ENCODE measurements around the gene BICRAL.
"Not testable (repeated sequence)": the region's sequence is repeated elsewhere in the genome, so short reads cannot be mapped to it uniquely, and the experiment has no call there.

BICRAL gene

DNA sequence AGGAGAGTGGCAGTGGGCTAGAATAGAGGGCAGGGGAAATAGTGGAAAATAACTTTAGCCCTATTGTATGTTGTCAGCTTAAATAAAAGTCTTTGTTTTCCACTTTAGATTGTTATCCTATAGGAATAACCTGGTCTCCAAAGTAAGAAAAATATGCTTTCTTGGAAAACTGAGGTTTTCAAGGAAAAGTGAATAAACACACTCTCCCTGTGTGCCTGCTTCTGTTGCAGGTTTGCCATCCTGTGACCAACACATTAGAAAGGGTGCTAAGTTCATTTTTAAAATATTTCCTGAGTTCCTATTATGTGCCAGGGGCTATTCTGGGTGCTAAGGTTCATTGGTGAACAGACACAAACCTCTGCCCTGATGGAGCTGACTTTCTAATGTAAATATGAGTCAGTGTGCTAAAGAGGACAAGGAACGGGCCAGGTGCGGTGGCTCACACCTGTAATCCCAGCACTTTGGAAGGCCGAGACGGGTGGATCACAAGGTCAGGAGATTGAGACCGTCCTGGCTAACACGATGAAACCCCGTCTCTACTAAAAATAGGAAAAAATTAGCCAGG, 23.5 kb downstream of the BICRAL start:
- no peak for DNase-seq

DNA sequence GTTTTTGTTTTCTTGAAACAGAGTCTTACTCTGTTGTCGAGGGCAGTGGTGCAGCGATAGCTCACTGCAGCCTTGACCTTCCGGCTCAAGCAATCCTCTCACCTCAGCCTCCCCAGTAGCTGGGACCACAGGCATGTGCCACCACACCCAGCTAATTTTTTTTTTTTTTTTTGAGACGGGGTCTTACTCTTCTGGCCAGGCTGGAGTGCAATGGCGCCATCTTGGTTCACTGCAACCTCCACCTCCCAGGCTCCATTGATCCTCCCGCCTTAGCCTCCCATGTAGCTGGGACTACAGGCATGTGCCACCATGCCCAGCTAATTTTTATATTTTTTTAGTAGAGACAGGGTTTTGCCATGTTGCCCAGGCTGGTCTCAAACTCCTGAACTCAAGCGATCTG, 24.5 kb downstream of the BICRAL start:
- DNase-seq: not testable (repeated sequence)

DNA sequence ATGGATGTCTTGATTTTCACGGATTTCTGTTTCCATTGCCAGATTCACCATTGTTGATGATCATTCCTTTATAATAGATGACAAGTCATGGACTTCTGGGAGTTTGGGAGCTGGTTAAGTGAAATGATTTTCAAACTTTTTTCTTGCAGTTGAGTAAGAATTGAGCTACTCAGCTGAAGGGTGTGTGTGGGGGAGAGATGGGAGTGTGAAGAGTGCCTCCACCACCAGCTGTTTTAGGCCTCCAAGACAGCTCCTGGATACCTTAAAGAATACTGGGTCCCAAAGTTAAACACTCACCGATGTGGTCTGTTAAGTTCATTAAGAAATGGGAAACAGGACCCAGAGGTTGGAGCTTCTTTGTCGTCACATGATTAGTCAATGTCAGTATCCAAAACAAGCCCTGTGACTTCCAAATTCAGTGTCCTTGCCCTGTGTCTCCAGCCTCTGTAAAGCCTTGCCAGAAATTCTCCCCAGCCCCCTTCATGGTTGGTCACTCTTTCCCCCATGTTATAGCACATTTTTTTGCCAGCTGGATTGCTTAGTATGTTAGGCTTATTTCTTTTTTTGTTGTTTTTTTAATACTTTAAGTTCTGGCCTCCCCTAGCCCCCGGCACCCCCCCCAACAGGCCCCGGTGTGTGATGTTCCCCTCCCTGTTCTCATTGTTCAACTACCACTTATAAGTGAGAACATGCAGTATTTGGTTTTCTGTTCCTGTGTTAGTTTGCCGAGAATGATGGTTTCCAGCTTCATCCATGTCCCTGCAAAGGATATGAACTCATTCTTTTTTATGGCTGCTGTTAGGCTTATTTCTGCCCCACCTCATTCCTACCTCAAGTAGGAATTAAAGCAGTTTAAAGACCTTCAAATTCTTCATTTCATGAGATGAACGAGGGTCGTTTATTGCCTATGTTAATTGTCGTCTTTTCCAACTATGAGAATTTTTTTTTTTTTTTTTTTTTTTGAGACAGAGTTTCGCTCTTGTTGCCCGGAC, 26.9 kb downstream of the BICRAL start:
- DNase-seq: no peak

DNA sequence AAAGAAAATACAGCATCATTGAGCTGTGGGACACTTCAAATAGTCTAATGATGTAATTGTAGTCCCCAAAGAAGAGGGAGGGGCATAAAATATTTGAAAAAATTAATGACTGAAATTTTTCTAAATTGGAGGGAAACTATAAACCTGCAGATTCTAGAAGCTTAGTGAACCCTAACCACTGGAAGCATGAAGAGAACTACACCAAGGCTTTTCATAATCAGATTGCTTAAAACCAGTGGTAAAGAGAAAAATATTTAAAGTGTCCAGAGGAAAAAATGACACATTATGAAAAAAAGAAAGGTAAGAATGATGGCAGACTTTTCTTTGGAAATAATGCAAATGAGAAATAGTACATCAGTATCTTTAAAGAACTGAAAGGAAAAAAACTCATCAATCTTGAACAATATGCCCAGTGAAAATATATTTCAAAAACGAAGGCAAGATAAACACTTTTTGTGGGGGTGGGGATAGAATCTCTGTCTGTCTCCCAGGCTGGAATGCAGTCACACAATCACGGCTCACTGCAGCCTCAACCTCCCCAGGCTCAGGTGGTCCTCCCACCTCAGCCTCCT, 31.3 kb downstream of the BICRAL start:
- no peak for DNase-seq

DNA sequence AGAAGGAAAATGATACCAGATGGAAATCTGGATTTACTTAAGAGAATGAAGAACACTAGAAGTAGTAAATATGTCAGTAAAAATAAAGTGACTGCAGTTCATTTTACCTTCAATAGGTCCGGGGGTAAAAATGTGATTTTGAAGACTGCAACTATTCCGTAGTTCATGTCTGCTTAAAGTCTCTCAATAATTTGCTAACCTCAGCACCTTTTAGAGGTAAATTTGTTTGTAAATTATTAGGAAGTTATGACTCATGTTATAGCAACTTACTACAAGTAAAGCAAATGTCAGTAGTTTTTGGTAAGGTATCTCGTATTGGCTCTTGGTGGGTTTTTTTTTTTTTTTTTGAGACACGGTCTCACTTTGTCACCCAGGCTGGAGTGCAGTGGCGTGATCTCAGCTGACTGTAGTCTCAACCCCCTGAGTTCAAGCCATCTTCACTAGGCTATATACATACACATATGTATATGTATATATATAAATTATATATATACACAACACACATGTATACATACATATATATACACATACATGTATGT, 32.1 kb downstream of the BICRAL start:
- no peak for DNase-seq

DNA sequence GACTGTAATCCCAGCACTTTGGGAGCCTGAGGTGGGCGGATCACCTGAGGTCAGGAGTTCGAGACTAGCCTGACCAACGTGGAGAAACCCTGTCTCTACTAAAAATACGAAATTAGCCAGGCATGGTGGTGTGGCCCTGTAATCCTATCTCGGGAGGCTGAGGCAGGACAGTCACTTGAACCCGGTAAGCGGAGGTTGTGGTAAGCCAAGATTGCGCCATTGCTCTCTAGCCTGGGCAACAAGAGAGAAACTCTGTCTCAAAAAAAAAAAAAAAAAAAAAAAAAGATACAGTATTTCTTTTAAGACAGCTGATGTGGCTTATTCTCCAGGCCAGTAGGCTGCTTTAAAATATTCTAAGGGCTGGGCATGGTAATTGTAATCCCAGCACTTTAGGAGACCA, 33.9 kb downstream of the BICRAL start:
- peak; percentile 5 for DNase-seq

DNA sequence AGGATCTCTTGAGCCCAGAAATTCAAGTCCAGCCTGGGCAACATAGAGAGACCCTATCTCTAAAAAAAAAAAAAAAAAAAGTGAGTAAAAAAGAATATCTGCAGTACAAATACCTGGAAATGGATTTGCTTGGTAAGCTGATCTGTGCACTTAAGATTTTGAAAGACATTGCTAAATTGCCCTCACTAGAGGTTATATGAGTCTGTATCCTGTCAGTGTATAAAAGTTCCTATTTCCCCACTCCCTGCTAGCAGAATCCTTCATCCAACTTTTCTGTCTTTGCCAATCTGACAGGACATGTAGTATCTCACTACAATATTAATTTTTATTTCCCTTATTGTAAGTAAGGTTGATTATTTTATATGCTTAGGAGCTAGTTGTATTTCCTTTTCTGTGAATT, 36.1 kb downstream of the BICRAL start:
- DNase-seq: peak; percentile 33

DNA sequence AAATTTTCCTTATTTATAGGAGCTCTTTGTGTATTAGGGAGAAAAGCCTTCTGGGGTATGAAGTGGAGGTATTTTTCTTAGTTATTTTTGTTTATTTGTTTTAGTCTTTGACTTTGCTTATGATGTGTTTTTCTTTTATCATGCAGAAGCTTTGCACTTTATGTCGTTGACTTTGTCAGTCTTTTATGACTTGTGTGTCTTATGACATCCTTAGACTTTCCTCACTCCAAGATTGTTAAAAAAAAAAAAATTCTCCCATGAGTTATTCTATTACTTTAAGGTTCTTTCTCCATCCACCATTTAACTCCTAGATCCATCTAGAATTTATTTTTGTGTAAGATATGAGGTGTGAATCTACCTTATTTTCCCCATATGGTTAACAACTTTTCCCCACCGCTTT, 36.6 kb downstream of the BICRAL start:
- no peak for DNase-seq

DNA sequence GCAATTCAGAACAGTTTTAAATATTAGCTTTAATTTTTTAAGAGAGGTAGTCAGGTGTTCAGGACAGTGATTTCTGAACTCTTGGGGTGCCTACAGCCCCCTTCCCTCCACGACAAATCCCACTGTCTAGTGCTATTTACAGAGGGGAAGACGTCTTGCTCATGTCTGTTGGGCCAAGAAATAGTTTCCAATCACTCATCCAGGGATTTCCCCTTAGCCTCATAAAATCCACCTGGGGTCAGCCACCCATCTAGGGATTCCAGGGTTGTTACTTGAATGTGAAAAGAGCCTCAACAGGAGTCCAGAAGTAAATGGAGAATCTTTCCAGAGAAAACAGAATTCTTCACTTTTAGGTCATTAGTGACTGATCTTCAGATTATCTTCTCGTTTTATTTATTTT, 37.0 kb downstream of the BICRAL start:
- DNase-seq: no peak

DNA sequence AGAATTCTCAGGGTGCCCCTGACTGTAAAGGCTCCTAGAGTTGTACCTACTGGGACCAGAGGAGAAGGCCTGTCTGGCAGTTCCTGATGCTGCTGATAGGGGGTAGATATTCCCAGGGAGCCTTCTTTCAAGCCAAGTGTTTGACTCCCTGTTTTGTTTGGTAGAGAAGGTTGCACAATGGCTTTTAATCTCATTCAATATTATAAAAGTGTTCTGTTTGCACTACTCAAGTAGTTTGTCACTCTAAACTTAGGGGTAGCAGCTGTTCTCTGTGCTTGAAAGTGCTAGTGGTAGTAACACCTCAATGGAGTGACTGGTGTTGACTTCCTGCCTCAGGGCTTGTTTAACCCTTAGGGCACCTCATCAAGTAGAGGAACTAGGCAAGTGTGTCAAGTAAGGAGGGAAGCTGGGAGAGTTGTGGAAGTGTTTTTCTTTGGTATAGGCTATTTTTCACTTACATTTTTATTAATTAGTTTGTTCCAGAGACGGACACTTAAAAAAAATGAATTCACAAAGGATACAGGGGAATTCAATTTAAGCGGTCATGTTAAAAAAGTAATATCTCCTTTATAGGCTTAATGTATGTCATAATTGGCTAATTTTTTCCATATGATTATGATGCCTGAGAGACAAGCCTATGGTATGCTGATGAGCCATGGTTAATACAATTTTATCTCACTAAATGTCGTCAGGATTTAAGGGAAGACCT, 38.1 kb downstream of the BICRAL start:
- DNase-seq: no peak

DNA sequence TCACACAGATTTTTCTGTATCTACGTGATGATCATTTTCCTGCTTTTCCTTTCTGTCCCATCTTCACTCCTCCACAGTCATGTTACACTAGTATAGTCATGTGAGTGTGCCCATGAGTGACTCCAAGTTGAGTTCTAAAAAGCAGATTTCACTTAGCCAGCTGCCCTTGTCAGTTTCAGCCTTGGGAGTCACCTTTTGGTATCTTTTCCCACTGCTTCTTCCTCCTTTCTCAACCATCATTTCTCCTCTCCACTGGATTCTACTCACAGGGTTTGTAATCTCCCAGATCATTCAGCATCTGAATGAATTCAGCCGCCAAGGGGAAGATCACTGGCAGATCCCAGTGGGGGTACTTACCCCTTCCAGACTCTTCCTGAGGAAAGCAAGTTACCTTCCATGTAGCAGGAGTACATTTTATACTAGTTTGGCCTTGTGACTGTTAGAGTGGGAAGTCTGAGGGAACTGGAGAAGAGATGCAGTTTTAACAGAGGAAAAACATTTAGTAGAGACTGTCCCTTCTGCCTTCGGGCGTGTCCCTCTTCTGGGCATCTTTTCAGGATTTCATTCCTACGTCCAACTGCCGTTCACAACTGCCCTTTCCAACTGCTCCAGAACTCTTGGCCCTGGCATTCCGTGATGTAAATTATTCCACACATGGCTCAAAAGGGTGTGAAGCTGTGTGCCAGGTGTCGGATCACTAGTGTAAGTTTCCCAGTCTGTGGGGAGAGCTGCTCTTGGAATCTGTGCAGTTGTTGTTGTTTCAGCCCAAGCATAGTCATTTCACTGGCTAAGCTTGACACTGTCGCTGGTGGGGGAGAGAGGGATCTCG, 38.9 kb downstream of the BICRAL start:
- DNase-seq: no peak

DNA sequence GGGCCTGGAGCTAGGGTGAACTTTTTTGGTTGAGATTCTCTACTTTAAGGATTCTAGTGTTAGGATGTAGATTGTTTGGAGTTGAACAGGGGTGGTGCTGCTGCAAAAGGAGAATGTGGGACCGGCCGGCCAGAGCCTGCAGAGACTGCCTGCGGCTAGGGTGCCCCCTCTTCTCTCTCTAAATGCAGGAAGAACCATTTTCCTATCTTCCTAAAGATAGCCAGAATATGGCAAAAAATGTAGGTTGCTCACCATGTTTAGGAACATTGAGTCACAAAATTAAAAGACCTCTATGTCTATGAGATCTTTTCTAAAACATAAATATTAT, 39.5 kb downstream of the BICRAL start:
- DNase-seq: no peak

DNA sequence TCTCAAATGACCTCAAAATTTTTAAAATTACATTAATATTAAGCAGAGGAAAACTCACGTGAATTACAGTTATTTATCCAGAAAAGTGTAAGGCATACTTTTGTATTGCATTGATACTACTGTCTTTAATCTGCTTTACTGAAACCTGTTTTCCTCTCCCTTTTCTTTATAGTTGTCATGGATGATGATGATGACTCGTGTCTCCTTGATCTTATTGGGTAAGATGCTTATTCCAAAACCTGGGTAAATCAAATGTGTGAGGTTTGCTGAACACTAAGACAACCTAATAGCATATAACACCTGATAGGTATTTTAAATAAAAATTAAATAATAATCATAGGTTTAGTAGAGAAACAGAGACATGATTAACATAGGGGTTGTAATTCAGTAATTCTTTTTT, 40.0 kb downstream of the BICRAL start:
- no peak for DNase-seq

DNA sequence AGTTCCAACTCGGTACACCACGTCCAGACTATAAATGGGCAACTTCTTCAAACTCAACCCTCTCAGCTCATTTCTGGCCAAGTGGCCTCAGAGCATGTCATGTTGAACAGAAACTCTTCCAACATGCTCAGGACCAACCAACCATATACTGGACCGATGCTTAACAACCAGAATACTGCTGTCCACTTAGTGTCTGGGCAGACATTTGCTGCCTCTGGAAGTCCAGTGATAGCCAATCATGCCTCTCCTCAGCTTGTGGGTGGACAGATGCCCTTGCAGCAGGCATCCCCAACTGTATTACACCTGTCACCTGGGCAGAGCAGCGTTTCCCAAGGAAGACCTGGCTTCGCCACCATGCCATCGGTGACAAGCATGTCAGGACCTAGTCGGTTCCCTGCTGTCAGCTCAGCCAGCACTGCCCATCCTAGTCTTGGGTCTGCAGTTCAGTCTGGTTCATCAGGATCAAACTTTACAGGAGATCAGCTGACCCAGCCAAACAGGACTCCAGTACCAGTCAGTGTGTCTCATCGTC, 47.8 kb downstream of the BICRAL start:
- no peak for DNase-seq

DNA sequence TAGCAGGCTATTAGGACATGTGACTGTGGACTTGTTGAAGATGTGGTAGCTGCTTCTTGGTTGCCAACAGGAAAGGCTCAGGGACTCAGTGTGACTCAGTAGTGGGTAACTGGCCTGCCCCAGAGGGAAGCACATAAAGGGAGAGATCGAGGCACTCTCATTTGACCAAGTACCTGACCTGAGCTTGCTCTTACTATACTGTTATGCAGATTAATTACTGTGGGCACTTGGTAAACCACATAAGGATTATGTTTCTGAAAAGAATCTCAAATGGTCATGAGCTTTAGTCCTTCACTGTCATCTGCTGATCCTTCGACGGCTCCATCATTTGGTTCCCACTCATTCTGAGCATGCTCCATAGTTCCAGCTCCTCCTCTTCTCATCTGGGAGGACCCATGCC, 49.4 kb downstream of the BICRAL start:
- DNase-seq: no peak

DNA sequence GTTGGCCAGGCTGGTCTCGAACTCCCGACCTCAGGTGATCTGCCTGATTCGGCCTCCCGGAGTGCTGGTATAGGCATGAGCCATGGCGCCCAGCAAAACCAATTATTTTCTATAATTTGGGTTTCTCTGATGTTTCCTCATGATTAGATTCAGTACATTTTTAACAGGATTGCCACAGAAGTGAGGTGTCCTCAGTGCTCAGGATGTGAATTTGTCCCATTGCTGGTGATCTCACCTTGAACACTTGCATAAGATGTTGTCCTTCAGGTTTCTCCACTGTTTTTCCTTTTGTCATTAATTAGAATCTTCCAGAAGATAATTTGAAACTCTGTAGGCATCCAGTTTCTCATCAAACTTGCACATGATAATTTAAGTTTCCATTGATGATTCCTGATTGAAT, 52.2 kb downstream of the BICRAL start:
- no peak for DNase-seq

DNA sequence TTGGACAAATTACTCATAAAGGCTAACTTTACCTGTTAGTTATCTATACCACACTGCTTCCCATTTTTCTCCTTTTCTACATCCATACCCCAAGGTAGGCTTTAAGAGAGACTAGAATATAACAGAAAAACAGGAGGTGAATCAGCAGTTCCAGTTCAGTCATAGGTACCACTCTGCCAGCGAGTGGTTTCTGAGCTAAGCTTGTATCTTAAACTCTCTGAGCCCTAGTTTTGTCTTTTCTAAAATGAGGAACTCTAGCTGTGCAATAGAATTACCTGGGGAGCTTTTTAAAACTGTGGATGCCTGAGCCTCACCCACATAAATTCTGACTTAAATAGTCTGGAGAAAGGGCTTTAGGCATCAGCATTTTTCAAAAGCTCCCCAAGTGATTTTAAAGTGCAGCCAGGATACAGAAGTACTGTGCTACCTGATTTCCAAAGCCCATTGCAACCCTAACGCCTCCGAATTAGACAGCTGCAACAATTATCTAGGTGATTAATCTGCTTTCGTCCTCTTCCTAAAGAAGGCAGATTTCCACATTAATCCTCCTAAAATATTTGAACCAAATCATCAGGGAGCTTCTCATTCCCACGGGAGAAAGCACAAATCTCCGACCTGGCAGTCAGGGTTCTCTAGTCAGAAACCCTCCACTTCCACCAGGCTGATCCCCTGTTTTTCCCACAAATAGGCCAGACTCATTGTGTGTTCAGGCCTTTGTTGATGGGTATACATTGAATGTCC, 60.2 kb downstream of the BICRAL start:
- no peak for DNase-seq

DNA sequence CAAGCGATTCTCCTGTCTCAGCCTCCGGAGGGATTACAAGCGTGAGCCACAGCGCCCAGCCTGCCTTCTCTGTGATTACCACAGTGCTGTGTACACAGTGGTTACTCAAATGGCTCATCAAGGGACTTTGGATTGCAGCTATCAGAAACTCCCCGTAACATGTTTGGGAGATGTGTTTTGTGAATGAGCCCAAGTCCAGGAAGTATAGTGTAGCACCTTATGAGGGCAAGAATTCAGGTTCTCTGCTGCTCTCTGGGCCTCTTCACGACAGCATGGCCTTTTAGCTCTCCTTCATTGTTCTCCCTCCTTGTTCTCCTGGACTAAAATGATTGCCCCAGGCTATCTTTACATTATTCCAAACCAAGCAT, 63.5 kb downstream of the BICRAL start:
- DNase-seq: no peak

DNA sequence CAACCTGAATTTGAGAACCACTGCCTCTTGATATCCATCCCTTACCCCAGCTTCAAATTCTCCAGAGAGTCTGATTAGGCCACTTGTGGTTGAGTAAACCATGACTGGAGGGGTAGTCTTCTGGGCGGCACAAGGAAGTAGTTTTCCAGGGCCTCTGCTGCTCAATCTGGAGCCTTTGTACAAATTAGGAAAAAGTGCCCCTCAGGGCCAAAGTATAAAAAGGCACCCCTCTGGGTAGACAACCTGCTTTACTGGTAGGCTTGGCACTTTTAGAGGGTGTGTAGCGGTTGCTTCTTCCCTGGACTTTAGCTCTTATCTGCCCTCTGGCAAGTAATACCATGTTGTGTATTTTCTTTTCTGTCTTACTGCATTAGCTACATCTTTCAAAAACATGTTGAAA, 64.7 kb downstream of the BICRAL start:
- no peak for DNase-seq

DNA sequence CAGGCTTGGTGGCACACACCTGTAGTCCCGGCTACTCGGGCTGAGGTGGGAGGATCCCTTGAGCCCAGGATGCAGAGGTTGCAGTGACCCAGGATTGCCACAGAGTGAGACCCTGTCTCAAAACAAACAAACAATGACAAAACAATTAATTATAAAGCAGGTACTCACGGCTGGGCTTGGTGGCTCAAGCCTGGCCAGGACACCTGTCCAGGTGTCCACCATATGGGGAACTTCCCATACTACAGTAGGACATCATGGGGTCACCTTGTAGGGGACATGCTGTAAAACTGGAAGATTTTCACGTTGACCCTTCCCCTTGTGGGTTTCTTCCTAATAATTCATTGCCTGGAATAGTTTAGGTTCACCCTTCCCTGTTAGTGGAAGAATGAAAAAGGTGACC, 66.8 kb downstream of the BICRAL start:
- DNase-seq: no peak

DNA sequence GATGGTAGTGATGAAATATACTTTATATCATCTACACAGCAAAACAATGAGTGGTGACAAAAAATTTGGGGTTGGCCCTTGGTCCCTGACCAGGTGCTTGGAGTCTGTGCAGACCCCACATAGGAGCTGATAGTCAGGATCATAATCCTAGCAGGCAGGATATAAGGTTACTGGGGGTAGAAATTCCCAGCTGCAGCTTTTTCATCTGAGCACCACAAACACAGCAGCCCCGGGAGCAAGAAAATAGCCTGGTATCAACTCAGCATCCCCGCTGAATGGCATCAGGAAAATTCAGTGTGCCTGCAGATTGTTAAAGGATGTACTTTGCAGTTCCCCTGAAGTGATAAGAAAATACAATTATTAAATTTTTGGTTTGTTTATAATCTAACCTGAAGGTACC, 69.7 kb downstream of the BICRAL start:
- no peak for DNase-seq

DNA sequence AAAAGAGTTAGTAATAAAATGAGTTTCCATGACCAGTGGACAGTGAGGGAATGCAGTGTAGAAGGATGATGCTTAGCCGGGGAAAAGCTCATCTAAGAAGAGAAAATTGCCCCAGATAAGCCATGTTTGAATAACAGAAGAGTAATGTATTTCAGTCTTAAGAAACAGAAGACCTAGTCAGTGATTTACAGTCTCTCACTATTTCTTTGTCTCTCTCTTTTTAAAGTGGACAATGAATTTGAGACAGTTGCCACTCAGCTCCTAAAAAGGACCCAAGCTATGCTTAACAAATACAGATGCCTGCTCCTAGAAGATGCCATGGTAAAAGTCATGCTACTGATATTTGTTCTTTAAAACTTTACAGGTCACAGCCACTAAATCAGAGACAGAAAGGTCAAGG, 78.2 kb downstream of the BICRAL start:
- no peak for DNase-seq

Measured in GF-D8 (cell line).